ENCODE data around the gene MNT.
A peak's percentile ranks its signal among the peaks of the same experiment; 100 is the strongest.
"Not testable (repeated sequence)": the region's sequence is repeated elsewhere in the genome, so short reads cannot be mapped to it uniquely, and the experiment has no call there.

The MNT gene, protein sequence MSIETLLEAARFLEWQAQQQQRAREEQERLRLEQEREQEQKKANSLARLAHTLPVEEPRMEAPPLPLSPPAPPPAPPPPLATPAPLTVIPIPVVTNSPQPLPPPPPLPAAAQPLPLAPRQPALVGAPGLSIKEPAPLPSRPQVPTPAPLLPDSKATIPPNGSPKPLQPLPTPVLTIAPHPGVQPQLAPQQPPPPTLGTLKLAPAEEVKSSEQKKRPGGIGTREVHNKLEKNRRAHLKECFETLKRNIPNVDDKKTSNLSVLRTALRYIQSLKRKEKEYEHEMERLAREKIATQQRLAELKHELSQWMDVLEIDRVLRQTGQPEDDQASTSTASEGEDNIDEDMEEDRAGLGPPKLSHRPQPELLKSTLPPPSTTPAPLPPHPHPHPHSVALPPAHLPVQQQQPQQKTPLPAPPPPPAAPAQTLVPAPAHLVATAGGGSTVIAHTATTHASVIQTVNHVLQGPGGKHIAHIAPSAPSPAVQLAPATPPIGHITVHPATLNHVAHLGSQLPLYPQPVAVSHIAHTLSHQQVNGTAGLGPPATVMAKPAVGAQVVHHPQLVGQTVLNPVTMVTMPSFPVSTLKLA

DNA sequence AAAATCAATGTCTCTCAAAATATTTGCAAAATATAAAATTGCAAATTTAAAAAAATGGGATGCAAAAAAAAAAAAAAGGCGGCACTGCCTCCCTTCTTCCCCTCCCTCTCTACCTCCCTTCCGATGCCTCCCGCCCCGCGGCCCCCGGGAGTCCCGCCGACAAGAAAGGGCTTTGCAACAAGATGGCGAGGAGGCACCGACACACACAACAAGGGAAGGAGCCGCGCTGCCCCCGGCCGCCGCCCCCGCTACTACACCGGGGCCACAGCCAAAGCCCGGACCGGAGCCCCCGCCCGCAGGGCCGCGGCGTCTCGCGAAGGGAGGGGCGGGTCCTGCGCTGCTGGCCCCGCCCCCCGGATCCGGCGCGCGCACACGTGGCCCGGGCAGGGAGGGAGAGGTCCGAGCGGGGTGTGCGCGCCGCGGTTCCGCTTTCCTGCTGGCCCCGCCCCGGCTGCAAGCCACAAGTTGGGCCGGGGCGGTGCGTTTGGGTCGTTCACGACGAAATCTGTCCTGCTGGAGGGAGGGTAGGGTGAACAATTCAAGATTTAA is at the start of gene MNT:
Gene MNT (minus strand): TSS at position 184 of the 549 bp plus-strand sequence. CDS start 348 bp downstream, outside the sequence.
- DNase-seq, result peak; percentile 87 to 89

DNA sequence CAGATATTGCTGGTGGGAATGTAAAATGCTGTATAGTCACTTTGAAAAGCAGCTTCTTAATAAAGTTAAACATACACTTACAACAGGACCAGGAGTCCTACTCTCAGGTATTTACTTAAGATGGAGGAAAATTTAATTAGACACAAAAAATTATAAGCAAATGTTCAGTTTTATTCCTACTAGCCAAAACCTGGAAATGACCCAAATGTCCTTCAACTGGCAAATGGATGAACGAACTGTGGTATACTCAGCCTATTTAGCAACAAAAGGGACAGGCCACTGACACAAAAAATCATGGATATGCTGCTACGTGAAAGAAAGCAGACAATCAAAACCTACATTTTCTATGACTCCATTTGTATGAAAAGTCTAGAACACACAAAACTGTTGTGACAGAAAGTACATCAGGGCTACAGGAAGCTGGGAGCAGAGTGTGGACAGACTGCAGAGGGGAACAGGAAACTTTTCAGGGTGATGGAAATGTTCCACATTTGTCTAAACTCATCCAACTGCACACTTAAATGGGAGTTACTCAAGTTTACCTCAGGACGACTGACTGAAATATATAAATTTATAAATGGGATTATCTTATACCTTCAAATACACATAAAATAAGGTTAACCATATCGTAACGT is 49.3 kb upstream of the MNT start:
- DNase-seq, result no peak

DNA sequence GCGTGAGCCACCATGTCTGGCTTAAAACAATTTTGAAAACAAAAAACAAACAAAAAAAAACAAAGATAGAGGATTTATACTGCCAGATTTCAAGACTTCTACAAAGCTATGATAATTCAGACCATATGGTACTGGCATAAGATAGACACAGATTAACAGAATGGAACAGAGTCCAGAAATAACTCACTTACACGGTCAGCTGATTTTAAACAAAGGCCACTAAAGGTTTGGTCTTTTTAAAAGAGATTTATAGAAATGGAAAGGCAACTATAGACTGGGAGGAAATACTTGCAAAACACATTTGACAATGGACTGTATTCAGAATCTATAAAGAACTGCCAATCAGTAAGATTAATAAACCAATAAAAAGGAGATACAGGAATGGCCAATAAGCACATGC is 48.6 kb upstream of the MNT start:
- no peak for DNase-seq

DNA sequence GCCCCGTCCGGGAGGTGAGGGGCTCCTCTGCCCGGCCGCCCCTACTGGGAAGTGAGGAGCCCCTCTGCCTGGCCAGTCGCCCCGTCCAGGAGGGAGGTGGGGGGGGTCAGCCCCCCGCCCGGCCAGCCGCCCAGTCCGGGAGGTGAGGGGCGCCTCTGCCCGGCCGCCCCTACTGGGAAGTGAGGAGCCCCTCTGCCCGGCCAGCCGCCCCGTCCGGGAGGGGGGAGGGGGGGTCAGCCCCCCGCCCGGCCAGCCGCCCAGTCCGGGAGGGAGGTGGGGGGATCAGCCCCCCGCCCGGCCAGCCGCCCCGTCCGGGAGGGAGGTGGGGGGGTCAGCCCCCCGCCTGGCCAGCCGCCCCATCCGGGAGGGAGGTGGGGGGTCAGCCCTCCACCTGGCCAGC is 46.6 kb upstream of the MNT start:
- DNase-seq, result not testable (repeated sequence)

DNA sequence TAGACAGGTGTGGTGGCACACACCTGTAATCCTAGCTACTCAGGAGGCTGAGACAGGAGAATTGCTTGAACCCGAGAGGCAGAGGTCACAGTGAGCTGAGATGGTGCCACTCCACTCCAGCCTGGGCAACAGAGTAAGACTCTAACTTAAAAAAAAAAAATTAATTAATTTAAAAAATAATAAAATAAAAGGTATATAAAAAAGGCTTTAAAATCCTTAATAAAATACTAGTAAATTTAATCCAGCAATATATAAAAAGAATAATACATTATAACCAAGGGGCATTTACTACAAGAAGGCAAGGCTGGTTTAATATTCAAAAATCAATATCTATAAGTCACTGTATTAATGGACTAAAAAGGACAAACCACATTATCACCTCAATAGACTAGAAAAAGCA is 44.8 kb upstream of the MNT start:
- DNase-seq, result no peak

DNA sequence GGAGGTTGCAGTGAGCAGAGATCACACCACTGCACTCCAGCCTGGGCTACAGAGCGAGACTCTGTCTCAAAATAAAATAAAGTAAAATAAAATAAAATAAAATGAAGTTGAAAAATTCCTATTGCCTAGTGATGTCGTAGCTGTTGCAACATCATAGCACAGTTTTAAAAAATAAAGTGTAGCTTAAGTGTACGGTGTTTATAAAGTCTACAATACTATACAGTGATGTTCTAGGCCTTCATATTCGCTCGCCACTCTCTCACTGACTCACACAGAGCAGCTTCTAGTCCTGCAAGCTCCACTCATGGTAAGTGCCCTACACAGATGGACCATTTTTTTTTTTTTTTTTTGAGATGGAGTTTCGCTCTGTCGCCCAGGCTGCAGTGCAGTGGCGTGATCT is 43.5 kb upstream of the MNT start:
- DNase-seq, result no peak

DNA sequence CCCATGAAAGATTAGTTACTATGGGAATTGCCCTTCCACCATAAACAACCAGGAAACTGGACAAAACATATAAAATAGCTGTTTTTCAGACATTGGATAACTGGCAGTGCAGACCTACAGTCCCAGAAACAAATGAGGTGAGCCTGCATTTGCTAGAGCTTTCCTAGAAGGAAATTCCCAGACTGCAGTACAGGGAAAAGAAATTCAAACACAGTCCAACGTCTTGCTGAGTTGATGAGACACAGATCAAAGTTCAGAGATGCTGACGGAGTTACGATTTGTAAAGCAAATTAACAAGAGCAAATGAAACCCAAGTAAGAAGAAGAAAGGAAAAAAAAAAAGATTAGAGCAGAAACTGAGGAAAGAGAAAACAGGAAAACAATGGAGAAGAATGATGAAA is 41.3 kb upstream of the MNT start:
- DNase-seq, result no peak

DNA sequence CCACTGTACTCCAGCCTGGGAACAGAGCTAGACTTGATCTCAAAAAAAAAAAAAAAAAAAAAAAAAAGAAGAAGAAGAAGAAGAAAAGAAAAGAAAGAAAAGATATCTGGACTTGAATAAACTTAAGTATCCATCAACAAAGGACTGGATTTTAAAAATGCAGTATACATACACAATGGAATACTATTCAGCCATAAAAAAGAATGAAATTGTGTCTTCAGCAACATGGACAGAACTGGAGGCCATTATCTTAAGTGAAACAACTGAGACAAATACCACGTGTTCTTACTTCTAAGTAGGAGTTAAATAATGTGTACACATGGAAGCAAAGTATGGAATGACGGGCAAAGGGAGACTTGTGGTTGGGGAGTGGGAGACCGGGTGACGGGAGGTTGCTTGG is 40.1 kb upstream of the MNT start:
- no peak for DNase-seq

DNA sequence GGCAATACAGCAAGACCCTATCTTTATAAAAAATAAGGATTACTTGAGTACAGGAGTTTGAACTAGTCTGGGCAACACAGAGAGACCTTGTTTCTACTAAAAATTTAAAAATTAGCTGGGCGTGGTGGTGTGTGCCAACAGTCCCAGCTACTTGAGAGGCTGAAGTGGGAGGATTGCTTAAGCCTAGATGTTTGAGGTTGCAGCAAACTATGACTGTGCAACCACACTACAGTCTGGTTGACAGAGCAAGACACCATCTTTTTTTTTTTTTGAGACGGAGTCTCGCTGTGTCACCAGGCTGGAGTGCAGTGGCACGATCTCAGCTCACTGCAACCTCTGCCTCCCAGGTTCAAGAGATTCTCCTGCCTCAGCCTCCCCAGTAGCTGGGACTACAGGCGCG is 39.1 kb upstream of the MNT start:
- DNase-seq, result not testable (repeated sequence)

DNA sequence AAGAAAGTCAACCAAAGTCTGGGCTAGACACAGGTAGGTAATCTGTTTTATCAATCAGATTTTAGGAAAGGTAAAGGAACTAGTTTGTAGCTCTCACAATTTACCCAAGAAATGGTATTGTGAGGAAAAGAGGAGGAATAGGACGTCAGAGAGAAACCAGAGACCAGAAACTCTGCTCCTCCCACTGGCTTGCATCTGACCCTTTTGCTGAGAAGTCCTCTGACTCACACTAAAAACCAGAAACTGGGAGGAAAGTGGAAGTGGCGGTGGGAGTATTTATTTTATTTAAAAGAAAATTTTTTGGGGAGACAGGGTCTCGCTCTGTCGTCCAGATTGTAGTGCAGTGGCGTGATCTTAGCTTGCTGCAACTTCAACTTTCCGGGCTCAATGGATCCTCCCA is 38.0 kb upstream of the MNT start:
- no peak for DNase-seq

DNA sequence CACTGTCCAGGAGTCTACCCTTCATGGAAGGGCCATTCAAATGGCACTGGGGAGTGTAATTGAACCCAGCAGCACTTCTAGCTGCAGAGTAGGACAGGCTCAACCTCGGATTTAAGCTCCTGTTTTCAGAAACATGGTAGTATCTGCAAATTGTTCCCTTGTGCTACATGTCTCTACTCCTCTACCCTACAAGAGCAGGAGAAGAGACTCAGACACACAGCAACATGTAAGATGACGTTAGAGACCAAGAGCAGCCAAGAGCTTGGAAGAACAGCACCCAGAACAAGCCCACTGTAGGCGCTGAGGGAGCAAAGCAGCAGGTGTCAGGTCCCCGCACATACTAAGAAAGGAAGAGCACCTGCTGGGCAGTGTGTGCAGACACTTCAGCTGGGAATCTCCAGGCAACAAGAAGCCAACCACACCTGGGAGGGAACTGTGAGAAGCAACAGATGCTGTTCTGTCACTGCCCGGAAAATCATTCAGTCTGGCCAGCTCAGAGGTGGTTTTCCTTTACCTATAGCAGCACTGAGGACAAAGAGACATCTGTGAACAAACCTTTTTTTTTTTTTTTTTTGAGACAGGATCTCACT is 35.6 kb upstream of the MNT start:
- DNase-seq, result peak; percentile 33 to 66

DNA sequence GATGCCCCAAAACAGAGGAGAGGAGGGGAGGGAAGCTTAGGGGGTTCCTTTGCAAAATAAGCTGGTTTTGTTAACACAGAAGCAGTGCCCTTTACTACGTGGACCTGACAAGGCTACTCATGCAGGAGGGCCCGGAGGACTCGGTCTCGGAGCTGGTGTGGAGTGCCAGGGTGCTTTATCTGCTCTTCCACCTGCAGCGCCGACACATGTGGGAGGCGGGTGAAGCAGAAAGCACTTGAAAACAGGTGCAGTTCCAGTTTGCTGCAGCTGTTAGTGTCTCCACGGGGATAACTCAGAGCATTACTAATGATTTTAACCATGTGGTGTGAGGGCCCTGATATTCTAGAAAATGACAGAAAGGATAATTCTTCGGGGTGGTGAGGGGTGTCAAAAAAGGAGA is 35.0 kb upstream of the MNT start:
- DNase-seq, result peak; percentile 53 to 68

DNA sequence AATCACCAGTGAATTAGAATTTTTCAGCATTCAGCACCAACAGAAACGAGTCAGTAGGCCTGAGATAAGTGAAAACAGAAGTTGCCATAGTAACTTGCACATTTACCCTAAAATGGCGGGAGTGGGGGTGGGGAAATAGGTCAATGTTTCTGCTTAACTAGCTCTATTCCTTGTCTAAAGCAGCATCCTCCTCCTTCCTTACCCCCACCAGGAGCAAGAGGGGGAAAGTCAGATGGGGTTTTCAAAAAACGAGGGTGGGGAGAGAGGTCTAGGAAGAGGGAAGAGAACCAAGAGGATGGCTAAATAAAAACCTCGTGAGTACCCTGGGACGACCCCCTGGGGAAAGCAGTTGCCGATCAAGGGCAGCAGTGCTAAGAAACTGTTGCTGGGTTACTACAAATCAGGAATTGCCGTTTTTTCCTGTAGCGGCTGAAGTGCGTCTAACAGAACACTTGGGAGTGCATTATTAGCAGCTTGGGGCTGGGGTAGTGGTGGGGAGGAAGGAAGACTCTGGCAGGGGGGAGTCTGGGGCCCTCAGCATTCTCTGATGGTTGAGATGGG is 34.4 kb upstream of the MNT start:
- peak; percentile 3 to 28 for DNase-seq

DNA sequence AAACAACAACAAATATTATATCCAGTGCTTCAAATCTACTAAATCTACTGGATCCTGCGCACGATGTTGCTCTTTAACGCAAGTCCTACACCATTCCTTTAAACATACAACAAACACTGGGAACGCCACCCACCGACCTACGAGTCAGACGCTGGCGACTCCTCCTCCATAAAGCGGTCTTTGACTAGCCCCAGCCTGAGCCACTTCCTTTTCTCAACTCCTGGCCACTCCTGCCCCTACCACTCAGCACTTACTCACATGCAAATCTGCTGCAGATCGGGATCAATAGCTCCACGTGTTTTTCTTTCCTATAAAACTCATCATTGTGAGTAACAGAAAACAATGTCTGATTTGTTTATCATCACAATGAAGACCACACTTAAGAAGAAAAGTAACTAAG is 32.8 kb upstream of the MNT start:
- no peak for DNase-seq

DNA sequence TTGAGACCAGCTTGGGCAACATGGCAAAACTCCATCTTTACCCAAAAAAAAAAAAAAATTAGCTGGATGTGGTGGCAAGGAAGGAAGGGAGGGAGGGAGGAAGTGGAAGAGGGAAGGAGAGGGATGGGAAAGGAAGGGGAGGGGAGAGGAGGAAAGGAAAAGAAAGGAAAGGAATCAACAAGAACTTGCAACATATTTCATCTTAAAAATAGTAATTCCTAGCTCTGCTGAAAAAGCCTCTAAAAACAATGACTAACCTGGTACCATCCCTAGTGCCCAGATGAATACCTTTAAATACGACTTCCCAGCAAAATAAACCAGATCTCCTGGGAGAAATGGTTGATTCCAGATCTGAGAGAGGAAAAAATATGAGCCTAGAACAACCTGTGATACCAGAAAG is 27.1 kb upstream of the MNT start:
- DNase-seq, result no peak

DNA sequence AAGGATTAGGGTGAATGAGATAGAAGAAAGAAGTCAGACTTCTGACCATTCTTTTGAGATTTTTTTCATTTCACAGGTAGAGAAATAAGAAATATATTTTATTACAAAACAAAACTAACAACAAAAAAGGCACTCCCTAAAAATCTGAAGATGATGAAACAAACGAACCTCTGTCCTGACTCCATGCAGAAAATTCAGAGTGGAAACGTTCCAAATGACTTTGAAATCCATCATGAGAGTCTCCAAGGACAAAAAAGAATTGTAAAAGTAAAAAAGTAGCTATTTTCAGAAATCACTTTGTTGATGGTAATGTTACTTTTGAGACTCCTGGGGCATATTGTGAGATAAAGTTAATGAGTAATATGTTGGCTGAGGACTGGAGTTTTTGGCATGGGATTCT is 26.4 kb upstream of the MNT start:
- no peak for DNase-seq

DNA sequence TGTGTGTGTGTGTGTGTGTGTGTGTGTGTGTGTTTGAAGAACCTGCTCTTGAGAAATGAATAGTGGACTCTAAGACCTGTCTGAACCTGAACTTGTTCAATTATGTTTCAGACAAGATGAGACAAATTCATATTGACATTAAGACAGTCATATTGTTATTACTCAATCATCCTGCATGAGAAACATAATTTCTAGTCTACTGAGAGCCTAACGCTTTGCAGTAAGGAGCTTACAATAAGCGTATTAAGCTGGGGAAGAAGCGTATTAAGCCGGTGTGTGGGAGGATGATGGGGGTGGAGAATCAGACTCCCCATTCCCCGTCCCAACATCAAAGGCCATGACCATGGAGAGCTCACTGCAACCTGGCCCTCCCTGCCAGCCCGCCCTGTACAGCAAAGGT is 22.4 kb upstream of the MNT start:
- DNase-seq, result no peak

DNA sequence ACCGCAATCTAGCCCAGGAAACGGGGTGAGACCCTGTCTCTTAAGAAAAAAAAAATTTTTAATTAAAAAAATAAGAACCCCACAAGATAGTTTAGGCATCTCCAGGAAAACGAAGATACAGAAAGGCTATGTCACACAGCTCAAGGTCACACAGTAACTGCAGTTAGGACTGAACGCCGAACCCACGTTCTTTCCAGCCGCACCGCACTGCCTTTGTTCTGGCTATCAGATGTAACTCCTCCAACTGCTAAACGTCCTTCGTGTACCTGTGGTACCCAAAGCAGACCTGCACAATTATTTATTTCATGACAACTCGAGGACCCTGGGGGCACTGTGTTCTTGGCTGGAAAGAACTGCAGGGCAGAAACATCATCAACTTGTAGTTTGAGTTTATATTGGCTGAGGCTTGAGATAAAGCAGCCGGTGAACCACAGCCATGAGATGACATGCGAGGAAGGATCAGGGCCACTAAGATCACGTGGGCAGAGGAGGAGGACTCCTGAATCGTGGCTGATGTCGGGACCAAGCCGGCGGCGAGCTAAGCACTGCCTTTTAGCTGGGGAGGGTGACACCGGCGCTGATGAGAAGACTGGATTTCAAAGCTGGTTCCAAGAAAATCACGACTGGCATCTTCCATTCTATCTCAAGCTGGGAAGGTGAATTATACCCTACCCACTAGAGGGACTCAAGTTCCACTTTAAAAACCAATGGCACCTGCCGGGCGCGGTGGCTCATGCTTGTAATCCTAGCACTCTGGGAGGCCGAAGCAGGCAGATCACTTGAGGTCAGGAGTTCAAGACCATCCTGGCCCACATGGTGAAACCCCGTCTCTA is 20.7 kb upstream of the MNT start:
- peak in 1 of 2 experiments; percentile 23 for DNase-seq

DNA sequence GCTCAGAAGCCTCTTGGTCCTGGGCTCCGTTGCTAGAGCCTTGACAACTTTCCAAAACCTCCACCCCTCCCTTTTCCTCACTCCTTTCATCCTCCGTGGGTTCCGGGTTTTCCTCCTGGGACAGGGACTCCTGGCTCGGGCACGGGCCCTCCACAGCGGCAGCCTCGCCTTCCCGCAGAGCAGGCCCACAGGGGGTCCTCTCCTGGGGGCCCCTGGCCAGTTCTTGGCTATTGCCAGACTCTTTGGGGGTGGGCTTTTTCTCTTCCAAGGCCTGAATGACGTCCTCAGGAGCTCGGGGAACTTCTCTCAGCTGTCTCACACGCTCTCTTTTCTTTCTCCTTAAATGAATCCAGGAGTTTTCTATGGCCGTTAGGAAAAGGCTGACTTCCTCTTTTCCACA is 19.3 kb upstream of the MNT start:
- DNase-seq, result no peak

DNA sequence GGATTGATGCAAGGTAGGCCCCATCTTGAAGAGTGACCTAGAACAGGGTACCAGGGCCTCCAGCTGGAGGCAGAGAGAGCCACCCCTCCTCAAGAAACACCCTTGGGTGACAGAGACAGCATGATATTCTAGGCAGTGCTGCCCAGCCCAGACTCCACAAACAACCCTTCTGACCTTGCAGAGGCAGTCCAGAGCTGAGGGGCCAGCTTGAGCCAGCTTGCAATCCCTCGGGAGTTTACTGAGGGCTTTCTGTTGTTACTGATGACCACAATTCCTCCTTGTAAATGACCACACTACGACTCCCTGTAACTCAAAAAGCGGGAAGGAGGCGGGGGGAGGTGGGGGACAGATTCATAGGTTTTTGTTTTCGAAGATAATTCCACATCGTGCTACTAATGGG is 18.6 kb upstream of the MNT start:
- DNase-seq, result no peak

DNA sequence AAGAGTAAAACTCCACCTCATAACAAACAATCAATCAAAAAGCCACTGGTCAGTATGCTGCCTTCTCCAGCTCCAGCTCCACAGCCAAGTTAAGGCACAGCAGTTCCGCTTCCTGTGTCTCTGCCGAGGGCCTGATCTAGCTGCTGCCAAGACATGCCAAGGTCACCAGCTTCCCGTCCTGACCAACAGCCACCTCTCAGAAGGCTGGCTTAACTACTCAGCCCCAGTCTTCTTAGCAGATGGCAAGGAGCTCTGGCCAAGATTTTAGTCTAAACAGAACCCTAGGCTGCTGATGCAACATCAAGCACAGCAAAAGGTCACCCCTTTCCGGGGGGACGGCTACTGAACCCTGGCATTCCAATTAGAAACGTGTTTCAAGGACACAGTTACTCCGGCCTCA is 17.7 kb upstream of the MNT start:
- DNase-seq, result no peak

DNA sequence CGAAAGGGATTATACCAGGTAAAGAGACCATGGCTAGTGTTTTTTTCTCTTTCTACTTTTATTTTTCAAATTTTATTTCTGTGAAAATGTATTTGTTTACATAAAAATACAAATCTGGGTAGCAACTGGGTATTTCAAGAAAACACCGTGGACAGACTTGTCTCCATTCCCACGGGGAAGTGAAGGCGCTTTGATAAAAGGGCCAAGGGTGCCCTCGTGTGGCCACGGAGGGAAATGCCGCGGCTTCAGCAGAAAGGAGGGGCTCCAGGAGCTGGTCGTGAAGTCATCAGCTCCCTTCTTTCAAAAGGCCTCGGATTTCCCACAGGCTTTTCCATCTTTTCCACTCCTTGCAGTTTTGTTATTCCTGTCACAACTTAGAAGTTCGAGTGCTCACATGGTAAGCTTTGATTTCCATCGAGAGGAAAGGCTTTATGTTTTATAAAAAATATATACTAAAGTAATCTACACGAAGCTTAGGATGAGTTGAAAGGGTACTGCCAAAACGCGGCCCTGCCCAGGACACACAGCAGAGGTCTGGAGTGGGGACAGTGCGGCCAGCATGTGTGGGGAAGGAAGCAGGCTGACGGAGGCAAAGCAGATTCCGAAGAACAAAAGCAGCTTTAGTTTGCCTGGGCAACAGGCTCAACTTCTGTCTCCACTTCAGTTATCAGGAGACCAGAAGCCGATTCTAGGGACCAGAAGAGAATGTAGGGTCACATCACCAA is 15.3 kb upstream of the MNT start:
- DNase-seq, result peak; percentile 61 to 70
